Hematopoietic multipotent progenitor cell treated with erythropoietin and hydrocortisone succinate and interleukin-3 and kit ligand, for 8 days (in vitro differentiated cells): ENCODE measurements around the gene CDKN2AIPNL.
A peak's percentile ranks its signal among the peaks of the same experiment; 100 is the strongest.
"Not testable (repeated sequence)": the region's sequence is repeated elsewhere in the genome, so short reads cannot be mapped to it uniquely, and the experiment has no call there.

Source experiments
- DNase-seq: peaks from one replicate; pipeline ENCODE4 v3.0.0-alpha.2; 2015

Gene CDKN2AIPNL

DNA sequence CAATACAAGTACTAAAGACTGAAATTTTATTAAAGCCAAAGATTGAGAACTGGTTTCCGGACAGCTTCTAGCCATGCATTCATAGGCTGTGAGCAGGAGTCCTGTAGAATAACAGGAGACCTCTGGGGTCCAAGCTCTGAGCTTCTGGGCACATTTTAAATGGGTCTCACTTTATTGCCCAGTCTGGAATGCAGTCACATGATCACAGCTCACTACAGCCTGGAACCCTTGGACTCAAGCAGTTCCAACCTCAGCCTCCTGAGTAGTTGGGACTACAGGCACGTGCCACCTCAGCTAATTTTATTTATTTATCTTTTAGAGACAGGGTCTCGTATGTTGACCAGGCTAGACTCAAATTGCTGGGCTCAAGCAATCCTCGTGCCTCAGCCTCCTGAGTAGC is 15.4 kb downstream of the CDKN2AIPNL start:
- no peak for DNase-seq

DNA sequence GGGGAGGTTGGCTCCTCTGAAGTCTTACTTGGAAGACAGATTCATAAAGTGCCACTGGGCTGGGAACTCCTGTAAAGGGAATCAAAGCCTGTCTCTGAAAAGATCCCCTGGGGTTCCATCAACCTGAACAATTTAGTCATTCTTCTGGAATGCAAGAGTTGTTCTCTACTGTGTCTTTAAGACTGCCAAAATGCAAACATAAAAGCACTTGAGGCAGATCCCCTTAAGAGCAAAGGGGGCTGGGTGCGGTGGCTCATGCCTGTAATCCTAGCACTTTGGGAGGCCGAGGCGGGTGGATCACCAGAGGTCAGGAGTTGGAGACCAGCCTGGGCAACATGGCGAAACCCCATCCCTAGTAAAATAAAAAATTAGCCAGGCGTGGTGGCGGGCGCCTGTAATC is 16.7 kb downstream of the CDKN2AIPNL start:
- no peak for DNase-seq

DNA sequence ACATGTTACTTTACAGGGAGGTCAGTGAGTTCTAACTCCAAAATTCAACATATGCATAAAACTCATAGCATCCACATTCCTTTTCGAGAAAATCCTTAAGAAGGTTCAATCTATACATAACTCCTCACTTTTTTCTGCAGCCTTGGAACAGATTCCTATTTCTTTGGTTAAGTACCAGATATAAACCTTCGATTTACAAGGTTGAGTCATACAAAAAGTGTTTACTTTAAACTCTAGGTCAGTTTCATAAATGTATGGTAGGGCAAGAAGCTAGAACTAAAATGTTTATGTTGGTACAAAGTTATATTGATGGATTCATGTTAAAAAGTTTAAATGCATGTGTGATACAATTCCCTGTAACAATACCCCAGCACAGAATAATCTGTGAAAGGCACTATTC is 19.4 kb downstream of the CDKN2AIPNL start:
- no peak for DNase-seq

DNA sequence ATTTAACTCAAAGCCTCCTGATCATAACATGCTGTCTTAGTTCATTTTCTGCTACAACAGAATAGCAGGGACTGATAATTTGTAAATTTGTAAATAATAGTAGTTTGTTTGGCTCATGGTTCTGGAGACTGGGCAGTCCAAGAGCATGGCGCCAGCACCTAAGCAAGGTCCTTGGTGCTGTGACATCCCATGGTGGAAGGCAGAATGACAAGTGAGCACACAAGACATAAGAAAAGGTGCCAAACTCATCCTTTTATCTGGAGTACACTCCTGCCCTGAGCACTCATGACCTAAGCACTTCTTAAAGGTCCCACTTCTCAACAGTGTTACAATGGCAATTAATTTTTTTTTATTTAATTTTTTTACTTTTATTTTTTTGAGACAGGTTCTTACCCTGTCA is 24.2 kb downstream of the CDKN2AIPNL start:
- DNase-seq = no peak

DNA sequence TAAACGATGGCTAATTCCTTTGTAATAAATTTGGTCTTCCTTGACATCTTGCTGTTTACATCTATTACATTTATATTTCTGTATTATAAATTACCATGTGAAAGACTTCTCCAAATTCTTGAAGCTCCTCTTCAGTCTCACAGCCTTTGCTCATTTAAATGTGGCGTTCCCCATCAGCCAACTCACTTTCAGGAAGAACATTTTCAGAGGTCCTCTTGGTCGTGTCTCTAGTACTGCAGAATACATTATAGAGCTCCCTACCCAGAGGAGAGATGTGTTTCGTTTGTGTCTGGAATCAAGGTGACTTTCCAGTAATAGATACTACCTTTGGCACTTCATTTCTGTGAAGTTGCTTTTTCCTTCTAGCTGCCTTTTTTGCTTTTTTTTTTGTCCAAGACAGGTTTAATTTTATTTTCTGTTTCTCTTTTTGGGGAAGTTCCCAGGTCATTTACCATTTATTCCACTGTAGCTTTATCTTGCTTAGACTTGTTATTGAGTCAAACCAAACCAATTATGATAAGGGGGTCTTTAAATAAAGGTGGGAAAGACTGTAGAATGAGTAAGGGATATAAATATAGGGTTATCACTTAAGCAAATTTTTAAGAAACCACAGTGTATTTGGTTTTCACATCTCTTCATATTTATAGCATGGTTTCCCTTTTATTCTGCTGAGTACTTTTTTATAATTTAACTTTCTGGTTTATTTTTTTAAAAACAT is 27.5 kb downstream of the CDKN2AIPNL start:
- no peak for DNase-seq

DNA sequence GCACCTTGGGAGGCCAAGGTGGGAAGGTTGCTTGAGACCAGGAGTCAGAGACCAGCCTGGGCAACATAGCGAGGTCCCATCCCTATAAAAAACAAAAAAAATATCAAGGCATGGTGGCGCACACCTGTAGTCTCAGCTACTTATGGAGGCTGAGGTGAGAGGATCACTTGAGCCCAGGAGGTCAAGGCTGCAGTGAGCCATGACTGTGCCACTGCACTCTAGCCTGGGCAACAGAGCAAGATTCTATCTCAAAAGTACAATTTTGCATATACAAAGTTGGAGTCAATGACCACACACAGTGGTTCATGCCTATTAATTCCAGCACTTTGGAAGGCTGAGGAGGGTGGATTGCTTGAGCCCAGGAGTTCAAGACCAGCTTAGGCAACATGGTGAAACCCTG is 29.5 kb downstream of the CDKN2AIPNL start:
- not testable (repeated sequence) for DNase-seq

DNA sequence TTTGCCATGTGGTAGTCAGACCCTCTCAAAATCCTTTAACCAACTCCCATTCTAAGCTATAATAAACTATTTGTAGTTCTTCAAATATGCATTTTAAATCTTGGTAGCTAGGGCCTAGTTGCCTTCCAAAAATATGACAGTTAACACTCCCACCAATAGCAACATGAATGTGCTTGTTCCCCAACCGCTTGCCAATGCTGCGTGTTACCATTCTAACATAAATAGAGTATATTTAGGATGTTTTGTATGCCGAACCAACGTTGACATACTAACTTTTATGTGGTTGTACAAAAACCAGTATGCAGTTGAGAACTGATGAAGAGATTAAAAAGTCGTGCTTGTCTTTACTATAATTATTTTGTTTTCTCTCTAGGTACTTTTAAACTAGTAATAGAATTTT is 31.3 kb downstream of the CDKN2AIPNL start:
- DNase-seq = no peak

DNA sequence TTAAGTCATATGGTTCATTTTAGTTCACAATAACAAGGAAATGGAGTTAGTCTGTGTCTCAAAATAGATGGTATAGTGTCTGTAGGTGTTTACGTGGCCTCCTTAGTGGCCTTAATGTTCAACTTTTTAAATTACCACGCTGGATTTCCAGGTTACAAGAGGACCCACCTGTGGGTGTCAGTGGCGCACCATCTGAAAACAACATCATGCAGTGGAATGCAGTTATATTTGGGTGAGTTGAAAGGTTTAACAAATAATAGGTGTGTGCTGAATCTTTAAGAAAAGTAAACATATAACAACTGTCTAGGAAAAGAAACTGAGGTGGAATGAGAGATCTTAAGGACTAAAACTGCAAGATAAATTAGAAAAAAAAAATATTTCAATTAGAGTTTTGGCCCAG is 37.4 kb downstream of the CDKN2AIPNL start:
- no peak for DNase-seq

DNA sequence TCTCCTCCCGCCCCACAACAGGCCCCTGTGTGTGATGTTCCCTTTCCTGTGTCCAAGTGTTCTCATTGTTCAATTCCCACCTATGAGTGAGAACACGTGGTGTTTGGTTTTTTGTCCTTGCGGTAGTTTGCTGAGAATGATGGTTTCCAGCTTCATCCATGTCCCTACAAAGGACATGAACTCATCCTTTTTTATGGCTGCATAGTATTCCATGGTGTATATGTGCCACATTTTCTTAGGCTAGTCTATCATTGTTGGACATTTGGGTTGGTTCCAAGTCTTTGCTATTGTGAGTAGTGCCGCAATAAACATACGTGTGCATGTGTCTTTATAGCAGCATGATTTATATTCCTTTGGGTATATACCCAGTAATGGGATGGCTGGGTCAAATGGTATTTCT is 38.0 kb downstream of the CDKN2AIPNL start:
- DNase-seq = not testable (repeated sequence)

DNA sequence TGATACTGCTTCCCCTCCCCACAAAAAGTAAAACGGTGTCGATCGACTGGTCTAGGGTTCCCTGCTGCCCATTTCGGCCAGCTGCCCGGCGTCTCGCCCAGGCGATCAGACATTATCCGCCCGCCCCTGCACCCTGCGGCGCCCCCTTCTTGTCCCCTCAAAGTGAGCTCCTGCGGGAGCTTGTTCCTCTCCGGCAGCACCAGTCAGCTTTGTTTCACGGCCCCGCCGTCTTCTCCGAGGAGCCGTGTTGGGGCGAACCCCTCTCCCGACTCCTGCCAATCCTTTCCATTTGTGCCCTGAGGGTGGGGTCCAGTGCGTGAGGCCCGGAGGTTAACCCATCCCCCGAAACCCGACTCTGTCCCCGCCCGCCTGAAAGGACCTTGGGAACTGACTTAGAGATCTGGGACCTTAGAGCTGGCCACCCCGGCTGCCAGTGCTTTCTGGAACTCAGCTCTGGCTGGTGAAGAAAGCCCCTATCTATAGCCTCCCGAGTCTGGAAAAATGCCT is 39.8 kb downstream of the CDKN2AIPNL start:
- DNase-seq = peak; percentile 75

DNA sequence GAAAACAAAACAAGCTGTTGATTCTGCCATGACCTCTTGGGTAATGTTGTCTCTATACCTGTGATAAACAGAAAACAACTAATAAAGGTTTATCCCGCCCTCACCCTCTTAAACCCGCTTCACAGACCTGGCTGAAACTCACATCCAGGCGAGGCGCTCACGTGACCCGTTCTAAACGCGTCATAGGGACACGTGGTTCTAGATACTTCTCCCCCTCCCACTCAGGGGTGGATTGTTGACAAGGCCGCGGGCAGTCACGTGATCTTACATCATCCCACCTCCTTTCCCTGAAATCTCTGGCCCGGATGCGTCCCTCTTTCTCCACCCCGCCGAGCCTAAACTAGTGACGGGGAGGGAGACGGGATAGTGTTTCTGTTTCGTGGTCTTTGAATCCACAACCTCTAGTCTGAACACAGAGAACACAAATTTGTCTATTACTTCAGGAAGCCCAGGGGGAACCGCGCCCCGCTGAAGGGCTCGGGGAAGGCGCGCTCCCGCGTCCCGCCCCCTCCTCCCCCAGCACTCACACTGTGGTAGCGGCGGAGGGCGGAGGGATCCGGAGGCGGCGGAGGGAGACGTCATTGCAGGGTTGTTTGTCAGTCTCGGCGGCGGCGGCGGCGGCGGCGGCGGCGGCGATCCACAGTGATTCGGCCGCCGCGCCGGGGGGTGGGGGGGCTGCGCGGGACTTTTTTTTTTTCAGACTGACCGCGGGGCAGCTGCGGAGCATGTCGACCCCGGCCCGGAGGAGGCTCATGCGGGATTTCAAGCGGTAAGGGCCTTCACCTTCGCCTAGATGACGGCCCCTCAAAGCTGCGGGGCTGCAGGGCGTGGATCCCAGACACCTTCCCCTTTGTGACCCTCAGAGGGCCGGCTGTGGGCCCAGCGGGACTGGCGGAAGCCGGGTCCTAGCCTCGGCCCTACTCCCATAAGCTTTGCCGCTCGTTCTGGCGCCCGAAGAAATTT is 40.5 kb downstream of the CDKN2AIPNL start, which contains the start of gene UBE2B:
Gene UBE2B (plus strand): TSS at position 699 of the 963 bp plus-strand sequence. CDS start 27 bp downstream, at position 726.
- DNase-seq = peak; percentile 100

DNA sequence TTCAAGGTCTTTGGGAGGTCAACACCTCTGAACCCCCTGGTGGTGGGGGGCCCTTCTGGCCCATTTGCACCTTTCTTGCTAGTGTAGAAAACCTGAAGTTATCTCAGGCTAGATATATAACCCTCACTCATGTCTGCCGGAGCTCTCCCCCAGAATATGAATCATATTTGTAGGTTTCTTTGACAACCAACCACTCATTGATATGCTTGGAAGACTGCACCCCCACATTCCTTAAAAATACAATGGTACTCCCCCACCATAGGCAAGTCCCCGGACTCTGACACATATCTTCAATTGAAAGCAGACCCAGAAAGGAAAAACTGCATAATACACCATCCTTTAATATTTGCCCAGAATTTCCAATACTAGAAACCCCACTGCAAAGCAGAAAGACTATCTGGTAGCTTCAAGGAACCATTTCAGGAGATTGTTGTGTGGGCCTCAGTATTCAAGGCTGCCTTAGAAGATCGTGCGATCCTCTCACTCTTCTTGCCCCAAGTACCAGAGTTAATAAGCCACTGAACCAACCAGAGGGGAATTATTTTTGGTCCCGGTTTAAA is 41.3 kb downstream of the CDKN2AIPNL start:
- no peak for DNase-seq

DNA sequence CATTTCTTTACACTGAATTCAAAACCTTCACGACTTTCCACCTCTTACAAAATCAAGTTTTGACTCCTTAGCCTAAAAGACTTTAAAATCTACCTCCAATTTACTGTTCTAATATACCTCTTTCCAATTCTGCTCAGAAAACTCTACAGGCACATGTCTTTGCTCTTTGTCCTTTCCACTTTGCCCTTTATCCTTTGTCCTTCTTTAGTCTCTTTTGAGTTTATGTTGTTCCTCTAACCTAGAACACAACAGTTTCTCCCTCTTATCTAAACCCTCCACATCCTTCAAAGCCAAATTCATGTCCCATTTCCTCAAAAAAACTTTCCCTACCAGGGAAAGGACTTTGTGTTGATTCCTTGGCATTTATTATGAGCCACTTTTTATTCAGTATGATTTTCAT is 46.1 kb downstream of the CDKN2AIPNL start:
- DNase-seq = no peak

DNA sequence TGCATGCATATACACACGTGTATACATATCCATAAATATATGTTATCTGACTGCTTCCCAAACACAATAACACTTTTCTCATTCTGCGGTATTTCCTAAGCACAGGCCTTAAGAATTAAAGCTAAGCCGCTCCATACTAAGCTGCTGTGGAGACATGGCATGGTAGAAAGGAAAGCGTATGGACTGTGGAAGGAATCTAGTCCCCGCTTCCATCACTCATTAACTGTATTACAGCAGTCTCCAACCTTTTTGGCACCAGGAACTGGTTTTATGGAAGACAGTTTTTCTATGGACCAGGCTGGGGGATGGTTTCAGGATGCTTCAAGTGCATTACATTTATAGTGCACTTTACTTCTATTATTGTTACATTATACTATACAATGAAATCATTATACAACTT is 56.0 kb downstream of the CDKN2AIPNL start:
- no peak for DNase-seq
